ENCODE results near the gene FIZ1.

GRCh38 chr19:55637534-55637933 lies 38.2 kb upstream of the FIZ1 start:
- no peak for TF ChIP-seq PATZ1 (CRISPR knock-in tag; IDR thresholded peaks at IDR 0.05; ENCODE audit: borderline replicate concordance)
- no peak for TF ChIP-seq ZNF70 (CRISPR knock-in tag; IDR thresholded peaks at IDR 0.05)
- no peak for TF ChIP-seq ZNF8 (CRISPR knock-in tag; IDR thresholded peaks at IDR 0.05)
- no peak for TF ChIP-seq ZFP3 (CRISPR knock-in tag; IDR thresholded peaks at IDR 0.05)
- TF ChIP-seq ISL1 (CRISPR knock-in tag; IDR thresholded peaks at IDR 0.05) = no peak
- TF ChIP-seq, protein P1, sequence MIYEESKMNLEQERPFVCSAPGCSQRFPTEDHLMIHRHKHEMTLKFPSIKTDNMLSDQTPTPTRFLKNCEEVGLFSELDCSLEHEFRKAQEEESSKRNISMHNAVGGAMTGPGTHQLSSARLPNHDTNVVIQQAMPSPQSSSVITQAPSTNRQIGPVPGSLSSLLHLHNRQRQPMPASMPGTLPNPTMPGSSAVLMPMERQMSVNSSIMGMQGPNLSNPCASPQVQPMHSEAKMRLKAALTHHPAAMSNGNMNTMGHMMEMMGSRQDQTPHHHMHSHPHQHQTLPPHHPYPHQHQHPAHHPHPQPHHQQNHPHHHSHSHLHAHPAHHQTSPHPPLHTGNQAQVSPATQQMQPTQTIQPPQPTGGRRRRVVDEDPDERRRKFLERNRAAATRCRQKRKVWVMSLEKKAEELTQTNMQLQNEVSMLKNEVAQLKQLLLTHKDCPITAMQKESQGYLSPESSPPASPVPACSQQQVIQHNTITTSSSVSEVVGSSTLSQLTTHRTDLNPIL (CRISPR knock-in tag; IDR thresholded peaks at IDR 0.05; ENCODE audit: low read depth) = no peak
- no peak for TF ChIP-seq TSHZ2 (CRISPR knock-in tag; IDR thresholded peaks at IDR 0.05)
- TF ChIP-seq, protein P2, sequence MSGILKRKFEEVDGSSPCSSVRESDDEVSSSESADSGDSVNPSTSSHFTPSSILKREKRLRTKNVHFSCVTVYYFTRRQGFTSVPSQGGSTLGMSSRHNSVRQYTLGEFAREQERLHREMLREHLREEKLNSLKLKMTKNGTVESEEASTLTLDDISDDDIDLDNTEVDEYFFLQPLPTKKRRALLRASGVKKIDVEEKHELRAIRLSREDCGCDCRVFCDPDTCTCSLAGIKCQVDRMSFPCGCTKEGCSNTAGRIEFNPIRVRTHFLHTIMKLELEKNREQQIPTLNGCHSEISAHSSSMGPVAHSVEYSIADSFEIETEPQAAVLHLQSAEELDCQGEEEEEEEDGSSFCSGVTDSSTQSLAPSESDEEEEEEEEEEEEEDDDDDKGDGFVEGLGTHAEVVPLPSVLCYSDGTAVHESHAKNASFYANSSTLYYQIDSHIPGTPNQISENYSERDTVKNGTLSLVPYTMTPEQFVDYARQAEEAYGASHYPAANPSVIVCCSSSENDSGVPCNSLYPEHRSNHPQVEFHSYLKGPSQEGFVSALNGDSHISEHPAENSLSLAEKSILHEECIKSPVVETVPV (CRISPR knock-in tag; IDR thresholded peaks at IDR 0.05) = no peak

Data from SK-N-SH treated with all-trans-retinoic acid at 6 μM for 48 hours (cell line).